ENCODE measurements around the gene ANXA4. TPM values are rescaled to one million over a fixed set of nuclear protein-coding genes. Genes with fewer than 3 reads are reported as not detected.

The ANXA4 gene
- total RNA-seq, 1 experiment from 2014 or later: 183 TPM

- TF ChIP-seq SIN3A (IDR thresholded peaks at IDR 0.05; ENCODE audit: borderline replicate concordance, insufficient read depth, low read depth, low read length) (no peak), REST (IDR thresholded peaks at IDR 0.05; ENCODE audit: insufficient read depth in 1 of 2, low read depth in 2 of 2, low read length in 1 of 2) (no peak), POLR2AphosphoS5 (IDR thresholded peaks at IDR 0.05; ENCODE audit: low read depth, low read length) (no peak), TCF7L2 (IDR thresholded peaks at IDR 0.05; ENCODE audit: low read depth, low read length) (no peak)
- TF ChIP-seq, protein P1, sequence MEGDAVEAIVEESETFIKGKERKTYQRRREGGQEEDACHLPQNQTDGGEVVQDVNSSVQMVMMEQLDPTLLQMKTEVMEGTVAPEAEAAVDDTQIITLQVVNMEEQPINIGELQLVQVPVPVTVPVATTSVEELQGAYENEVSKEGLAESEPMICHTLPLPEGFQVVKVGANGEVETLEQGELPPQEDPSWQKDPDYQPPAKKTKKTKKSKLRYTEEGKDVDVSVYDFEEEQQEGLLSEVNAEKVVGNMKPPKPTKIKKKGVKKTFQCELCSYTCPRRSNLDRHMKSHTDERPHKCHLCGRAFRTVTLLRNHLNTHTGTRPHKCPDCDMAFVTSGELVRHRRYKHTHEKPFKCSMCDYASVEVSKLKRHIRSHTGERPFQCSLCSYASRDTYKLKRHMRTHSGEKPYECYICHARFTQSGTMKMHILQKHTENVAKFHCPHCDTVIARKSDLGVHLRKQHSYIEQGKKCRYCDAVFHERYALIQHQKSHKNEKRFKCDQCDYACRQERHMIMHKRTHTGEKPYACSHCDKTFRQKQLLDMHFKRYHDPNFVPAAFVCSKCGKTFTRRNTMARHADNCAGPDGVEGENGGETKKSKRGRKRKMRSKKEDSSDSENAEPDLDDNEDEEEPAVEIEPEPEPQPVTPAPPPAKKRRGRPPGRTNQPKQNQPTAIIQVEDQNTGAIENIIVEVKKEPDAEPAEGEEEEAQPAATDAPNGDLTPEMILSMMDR (IDR thresholded peaks at IDR 0.05): no peak
- H3K9me3 ChIP-seq (ENCODE audit: control insufficient read depth, insufficient read depth, low read depth, low read length): no peaks in the 10 kb centered on the region
- BruUV-seq (replicated peaks): no TSS peak
- ChIA-PET POLR2A (no interaction called here), CTCF (no interaction called here)
- H3K36me3 ChIP-seq (ENCODE audit: control insufficient read depth, insufficient read depth, low read length): no peaks in the 10 kb centered on the region
- in situ Hi-C loops (cut with HindIII; ENCODE audit: low pct_unique_long_range_greater_than_20kb, low sequenced_read_pairs) (no loop called here), intact Hi-C loops (cut with micrococcal nuclease; ENCODE audit: unreplicated experiment) (no loop called here)
- no peaks in the 10 kb centered on the region for H3K27me3 ChIP-seq (ENCODE audit: control insufficient read depth, insufficient read depth, low read length)
- DNase-seq (ENCODE audit: low read depth, low spot score) (no peak), ATAC-seq (no peak)
- no peak overlapping the region for H3K4me3 ChIP-seq (ENCODE audit: low read depth in 2 of 2, low read length in 2 of 2)
- H3K4me1 ChIP-seq (ENCODE audit: control insufficient read depth, insufficient read depth, low read length): peaks cover 31% of the 10 kb centered on the region
- no peak overlapping the region for H3K27ac ChIP-seq (ENCODE audit: low read length)
Measured at GRCh38 chr2:69767034-69767433, 25.1 kb downstream of the ANXA4 start.

- no peak for ATAC-seq
- CTCF ChIA-PET: no interaction called here
- no peak overlapping the region for H3K27ac ChIP-seq (ENCODE audit: low read length)
Measured at GRCh38 chr2:69768235-69768634, 26.3 kb downstream of the ANXA4 start.

More at GRCh38 chr2:69768235-69768634, 26.3 kb downstream of the ANXA4 start:
- in situ Hi-C loops (cut with HindIII; ENCODE audit: low pct_unique_long_range_greater_than_20kb, low sequenced_read_pairs) (no loop called here), intact Hi-C loops (cut with micrococcal nuclease; ENCODE audit: unreplicated experiment) (no loop called here)
- DNase-seq (ENCODE audit: low read depth, low spot score): no peak
- Histone ChIP-seq H3K4me3 (ENCODE audit: low read depth in 2 of 2, low read length in 2 of 2) (no peak overlapping the region), H3K27me3 (ENCODE audit: control insufficient read depth, insufficient read depth, low read length) (no peaks in the 10 kb centered on the region), H3K9me3 (ENCODE audit: control insufficient read depth, insufficient read depth, low read depth, low read length) (no peaks in the 10 kb centered on the region), H3K36me3 (ENCODE audit: control insufficient read depth, insufficient read depth, low read length) (no peaks in the 10 kb centered on the region), H3K4me1 (ENCODE audit: control insufficient read depth, insufficient read depth, low read length) (peaks cover 35% of the 10 kb centered on the region)
- BruUV-seq (replicated peaks): no TSS peak
- no peak for TF ChIP-seq TCF7L2 (IDR thresholded peaks at IDR 0.05; ENCODE audit: low read depth, low read length)
- no peak for TF ChIP-seq SIN3A (IDR thresholded peaks at IDR 0.05; ENCODE audit: borderline replicate concordance, insufficient read depth, low read depth, low read length)
- TF ChIP-seq, protein P1 (IDR thresholded peaks at IDR 0.05): no peak
- no peak for TF ChIP-seq REST (IDR thresholded peaks at IDR 0.05; ENCODE audit: insufficient read depth in 1 of 2, low read depth in 2 of 2, low read length in 1 of 2)
- TF ChIP-seq POLR2AphosphoS5 (IDR thresholded peaks at IDR 0.05; ENCODE audit: low read depth, low read length): no peak
- POLR2A ChIA-PET: no interaction called here

All from Panc1 (cell line).